ENCODE data around the gene KCNH6.

DNA sequence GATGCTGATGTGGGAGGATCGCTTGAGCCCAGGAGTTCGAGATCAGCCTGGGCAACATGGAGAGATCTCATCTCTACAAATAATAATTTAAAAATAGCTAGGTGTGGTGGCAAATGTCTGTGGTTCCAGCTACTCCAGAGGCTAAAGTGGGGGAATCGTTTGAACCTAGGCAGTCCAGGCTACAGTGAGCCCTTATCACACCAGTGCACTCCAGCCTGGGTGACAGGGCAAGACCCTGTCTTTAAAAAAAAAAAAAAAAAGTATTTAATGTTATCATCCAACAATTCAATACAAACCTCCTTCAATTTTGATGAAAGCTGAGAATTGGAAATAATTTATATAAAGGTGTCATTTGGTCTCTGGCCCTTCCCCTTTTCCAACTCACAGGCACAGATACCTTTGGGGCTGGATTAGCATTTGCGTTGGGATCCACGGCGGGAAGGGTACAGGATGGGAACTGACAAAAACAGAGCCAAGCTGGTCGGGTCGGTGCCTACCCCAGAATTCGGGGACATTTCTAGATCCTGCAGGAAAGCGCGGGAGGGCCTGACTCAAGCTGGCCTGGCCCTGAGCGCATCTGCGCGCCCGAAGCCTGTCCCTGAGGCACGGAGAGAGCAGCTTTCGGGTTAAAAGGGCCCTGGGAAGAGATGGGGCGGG is 26.3 kb downstream of the KCNH6 start:
- no peak for TF ChIP-seq USF1 (IDR thresholded peaks at IDR 0.05)
- TF ChIP-seq MAX (IDR thresholded peaks at IDR 0.05) = no peak
- no peak for TF ChIP-seq TAF1 (IDR thresholded peaks at IDR 0.05; ENCODE audit: low read depth)
- no peak for TF ChIP-seq REST (IDR thresholded peaks at IDR 0.05; ENCODE audit: low read depth)
- TF ChIP-seq CEBPB (IDR thresholded peaks at IDR 0.05) = no peak
- no peak for TF ChIP-seq CREB1 (IDR thresholded peaks at IDR 0.05; ENCODE audit: low read depth)
- TF ChIP-seq EP300 (IDR thresholded peaks at IDR 0.05; ENCODE audit: borderline replicate concordance) = no peak
- TF ChIP-seq ZBTB7A (IDR thresholded peaks at IDR 0.05; ENCODE audit: low read depth) = no peak
- TF ChIP-seq NFIC (IDR thresholded peaks at IDR 0.05) = no peak
- TF ChIP-seq EGR1 (IDR thresholded peaks at IDR 0.05) = no peak
